Liver (tissue), 9 donors: Measurements from ENCODE around the gene GPR21. TPM values are rescaled to one million over a fixed set of nuclear protein-coding genes. Genes with fewer than 3 reads are reported as not detected.

Source experiments
- DNase-seq: peaks from one replicate; pipeline ENCODE4 v3.0.0-alpha.2; 2017; ENCODE audit warnings: low spot score
- H3K27ac ChIP-seq, 2 donors: one replicate each; pipeline ENCODE4 v1.7.0; 2013; ENCODE audit warnings: inconsistent platforms in 2 of 2, low read length in 2 of 2, control low read depth in 1 of 2, low read depth in 1 of 2, mild to moderate bottlenecking in 1 of 2
- H3K27me3 ChIP-seq, 4 donors: one replicate each; pipeline versions ENCODE4 v1.6.1 to v1.7.0; 2013; ENCODE audit warnings: low read length in 3 of 4, inconsistent platforms in 1 of 4, mild to moderate bottlenecking in 1 of 4, moderate library complexity in 1 of 4; ENCODE audit not compliant: control insufficient read depth in 4 of 4, insufficient read depth in 4 of 4
- H3K36me3 ChIP-seq, 4 donors: one replicate each; pipeline versions ENCODE4 v1.6.1 to v1.7.0; 2013; ENCODE audit warnings: low read length in 3 of 4, mild to moderate bottlenecking in 3 of 4, low read depth in 1 of 4, moderate library complexity in 1 of 4; ENCODE audit not compliant: control insufficient read depth in 4 of 4, insufficient read depth in 3 of 4
- H3K4me1 ChIP-seq, 4 donors: one replicate each; pipeline versions ENCODE4 v1.6.1 to v1.7.0; 2013; ENCODE audit warnings: low read length in 3 of 4, mild to moderate bottlenecking in 3 of 4, moderate library complexity in 1 of 4; ENCODE audit not compliant: control insufficient read depth in 4 of 4, insufficient read depth in 4 of 4
- H3K4me3 ChIP-seq, 3 donors: one replicate each; pipeline versions ENCODE4 v1.6.1 to v1.7.0; 2013; ENCODE audit warnings: low read length in 3 of 3, control low read depth in 1 of 3, low read depth in 1 of 3, mild to moderate bottlenecking in 1 of 3
- H3K9ac ChIP-seq, 2 donors: one replicate each; pipeline ENCODE4 v1.7.0; 2013; ENCODE audit warnings: low read length in 2 of 2, mild to moderate bottlenecking in 2 of 2, moderate library complexity in 2 of 2, control low read depth in 1 of 2, low read depth in 1 of 2
- H3K9me3 ChIP-seq, 4 donors: one replicate each; pipeline versions ENCODE4 v1.6.1 to v1.7.0; 2013; ENCODE audit warnings: low read length in 3 of 4; ENCODE audit not compliant: control insufficient read depth in 4 of 4
- EGR1 ChIP-seq, 2 donors: IDR thresholded peaks; 2 replicates each; pipeline ENCODE4 v1.6.1; 2016 to 2018; ENCODE audit warnings: antibody characterized with exemption in 2 of 2, low read depth in 2 of 2
- FOXA1 ChIP-seq: IDR thresholded peaks from 2 replicates; pipeline ENCODE4 v1.6.1; 2016; ENCODE audit warnings: antibody characterized with exemption
- FOXA2 ChIP-seq: IDR thresholded peaks from 2 replicates; pipeline ENCODE4 v1.6.1; 2016; ENCODE audit warnings: antibody characterized with exemption
- GABPA ChIP-seq, 2 donors: IDR thresholded peaks in 1 of 2; conservative IDR thresholded peaks in 1 of 2; 2 replicates each; pipeline ENCODE4 v1.6.1; 2016; ENCODE audit warnings: antibody characterized with exemption in 2 of 2, mild to moderate bottlenecking in 1 of 2, moderate library complexity in 1 of 2
- HNF4A ChIP-seq, 2 donors: conservative IDR thresholded peaks; 2 replicates each; pipeline ENCODE4 v1.6.1; 2016; ENCODE audit warnings: antibody characterized with exemption in 2 of 2, mild to moderate bottlenecking in 2 of 2
- HNF4G ChIP-seq: IDR thresholded peaks from 2 replicates; pipeline ENCODE4 v1.6.1; 2016; ENCODE audit warnings: antibody characterized with exemption
- JUND ChIP-seq, 2 donors: IDR thresholded peaks; 2 replicates each; pipeline ENCODE4 v1.6.1; 2016; ENCODE audit warnings: antibody characterized with exemption in 2 of 2
- MAX ChIP-seq: IDR thresholded peaks from 2 replicates; pipeline ENCODE4 v1.6.1; 2016; ENCODE audit warnings: antibody characterized with exemption
- NR2F2 ChIP-seq: IDR thresholded peaks from 2 replicates; pipeline ENCODE4 v1.6.1; 2016; ENCODE audit warnings: antibody characterized with exemption
- RAD21 ChIP-seq, 2 donors: IDR thresholded peaks; 2 replicates each; pipeline ENCODE4 v1.6.1; 2016; ENCODE audit warnings: antibody characterized with exemption in 2 of 2, mild to moderate bottlenecking in 2 of 2
- REST ChIP-seq: IDR thresholded peaks from 2 replicates; pipeline ENCODE4 v1.6.1; 2016; ENCODE audit warnings: antibody characterized with exemption, mild to moderate bottlenecking
- RXRA ChIP-seq, 2 donors: IDR thresholded peaks; 2 replicates each; pipeline ENCODE4 v1.6.1; 2017 to 2018; ENCODE audit warnings: antibody characterized with exemption in 2 of 2, mild to moderate bottlenecking in 1 of 2
- SP1 ChIP-seq: IDR thresholded peaks from 2 replicates; pipeline ENCODE4 v1.6.1; 2018; ENCODE audit warnings: antibody characterized with exemption, mild to moderate bottlenecking
- TAF1 ChIP-seq: conservative IDR thresholded peaks from 2 replicates; pipeline ENCODE4 v1.6.1; 2016; ENCODE audit warnings: antibody characterized with exemption, mild to moderate bottlenecking
- YY1 ChIP-seq: IDR thresholded peaks from 2 replicates; pipeline ENCODE4 v1.6.1; 2016; ENCODE audit warnings: antibody characterized with exemption, mild to moderate bottlenecking
- ZBTB33 ChIP-seq: IDR thresholded peaks from 2 replicates; pipeline ENCODE4 v1.6.1; 2016; ENCODE audit warnings: antibody characterized with exemption
- WGBS: extraction: QIAGEN DNeasy Blood & Tissue Kit; methylation state at CpG from one replicate; pipeline ENCODE4 v1.1.7; 2013; 5-methylcytosine and 5-hydroxymethylcytosine counted together
- polyA plus RNA-seq, 2 donors: library from polyadenylated mRNA; stranded (reverse) in 1 of 2; unstranded in 1 of 2; fragments of 200-250 nt in 1 of 2; fragments of >200 nt in 1 of 2; fragmentation: Nextera tagmentation in 1 of 2; extraction: Ambion mirVana in 1 of 2; gene quantifications; one replicate each; pipeline versions ENCODE4 v1.2.1 to v1.2.3, GENCODE V29; 2013 to 2015
- total RNA-seq, 2 donors: library from RNA; depleted of rRNA; stranded (reverse); fragments of >200 nt; gene quantifications; one replicate each; pipeline ENCODE4 v1.2.3, GENCODE V29; 2014
- TF ChIP-seq, protein P1 (sequence below): fragments of 150-350 bp; IDR thresholded peaks from 2 replicates; pipeline ENCODE4 v1.5.1; 2017; ENCODE audit warnings: improper control_type of control experiment, low read depth, low read length; ENCODE audit not compliant: missing input control
- TF ChIP-seq, protein P2 (sequence below): IDR thresholded peaks from 2 replicates; pipeline ENCODE4 v1.6.1; 2016; ENCODE audit warnings: antibody characterized with exemption
- donor health status: healthy.
- donor health status: healthy.
- donor health status: healthy.
- donor health status: healthy.
- donor health status: healthy.

GPR21 gene
- total and polyA plus RNA-seq, 4 donors, result 0.07 to 0.67 TPM; not detected in 2

- Histone ChIP-seq H3K4me1 (peaks cover 6 to 33% (median 22%) of the 10 kb centered on the region in 4 donors), H3K4me3 (no peak overlapping the region), H3K27ac (peak overlapping the region; percentile 55 to 62), H3K27me3 (no peaks in the 10 kb centered on the region), H3K9me3 (no peaks in the 10 kb centered on the region), H3K36me3 (peaks cover 0 to 15% (median 7%) of the 10 kb centered on the region in 4 donors), H3K9ac (no peak overlapping the region)
- no peak for DNase-seq
- 52% methylated on average over 3 of the region's 3 CpGs for WGBS
- peak; percentile 63 to 73 for TF ChIP-seq HNF4A (conservative IDR thresholded peaks at IDR 0.05)
- TF ChIP-seq JUND (IDR thresholded peaks at IDR 0.05), result peak; percentile 26 to 75
- TF ChIP-seq EGR1 (IDR thresholded peaks at IDR 0.05; ENCODE audit: low read depth in 2 of 2), result no peak
- TF ChIP-seq, protein P1, sequence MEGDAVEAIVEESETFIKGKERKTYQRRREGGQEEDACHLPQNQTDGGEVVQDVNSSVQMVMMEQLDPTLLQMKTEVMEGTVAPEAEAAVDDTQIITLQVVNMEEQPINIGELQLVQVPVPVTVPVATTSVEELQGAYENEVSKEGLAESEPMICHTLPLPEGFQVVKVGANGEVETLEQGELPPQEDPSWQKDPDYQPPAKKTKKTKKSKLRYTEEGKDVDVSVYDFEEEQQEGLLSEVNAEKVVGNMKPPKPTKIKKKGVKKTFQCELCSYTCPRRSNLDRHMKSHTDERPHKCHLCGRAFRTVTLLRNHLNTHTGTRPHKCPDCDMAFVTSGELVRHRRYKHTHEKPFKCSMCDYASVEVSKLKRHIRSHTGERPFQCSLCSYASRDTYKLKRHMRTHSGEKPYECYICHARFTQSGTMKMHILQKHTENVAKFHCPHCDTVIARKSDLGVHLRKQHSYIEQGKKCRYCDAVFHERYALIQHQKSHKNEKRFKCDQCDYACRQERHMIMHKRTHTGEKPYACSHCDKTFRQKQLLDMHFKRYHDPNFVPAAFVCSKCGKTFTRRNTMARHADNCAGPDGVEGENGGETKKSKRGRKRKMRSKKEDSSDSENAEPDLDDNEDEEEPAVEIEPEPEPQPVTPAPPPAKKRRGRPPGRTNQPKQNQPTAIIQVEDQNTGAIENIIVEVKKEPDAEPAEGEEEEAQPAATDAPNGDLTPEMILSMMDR, result no peak
- TF ChIP-seq HNF4G, result no peak
- TF ChIP-seq REST, result peak; percentile 35
- no peak for TF ChIP-seq NR2F2
- TF ChIP-seq YY1, result no peak
- TF ChIP-seq SP1, result peak; percentile 46
- TF ChIP-seq ZBTB33, result peak; percentile 70
- TF ChIP-seq FOXA2, result peak; percentile 73
- TF ChIP-seq TAF1, result no peak
- TF ChIP-seq FOXA1, result peak; percentile 76
- TF ChIP-seq RXRA (IDR thresholded peaks at IDR 0.05), result peak; percentile 64 to 74
- TF ChIP-seq MAX, result peak; percentile 59
- TF ChIP-seq, protein P2, sequence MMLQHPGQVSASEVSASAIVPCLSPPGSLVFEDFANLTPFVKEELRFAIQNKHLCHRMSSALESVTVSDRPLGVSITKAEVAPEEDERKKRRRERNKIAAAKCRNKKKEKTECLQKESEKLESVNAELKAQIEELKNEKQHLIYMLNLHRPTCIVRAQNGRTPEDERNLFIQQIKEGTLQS, result peak; percentile 14
- TF ChIP-seq RAD21 (IDR thresholded peaks at IDR 0.05), result peak; percentile 16 to 23
- no peak for TF ChIP-seq GABPA (IDR thresholded peaks at IDR 0.05 in 1 of 2, conservative IDR thresholded peaks at IDR 0.05 in 1 of 2)
These were observed 21.5 kb upstream of the GPR21 start for GRCh38 chr9:123011878-123012528.
